ENCODE measurements around the gene ADIPOR1.
A peak's percentile ranks its signal among the peaks of the same experiment; 100 is the strongest.

The ADIPOR1 gene

DNA sequence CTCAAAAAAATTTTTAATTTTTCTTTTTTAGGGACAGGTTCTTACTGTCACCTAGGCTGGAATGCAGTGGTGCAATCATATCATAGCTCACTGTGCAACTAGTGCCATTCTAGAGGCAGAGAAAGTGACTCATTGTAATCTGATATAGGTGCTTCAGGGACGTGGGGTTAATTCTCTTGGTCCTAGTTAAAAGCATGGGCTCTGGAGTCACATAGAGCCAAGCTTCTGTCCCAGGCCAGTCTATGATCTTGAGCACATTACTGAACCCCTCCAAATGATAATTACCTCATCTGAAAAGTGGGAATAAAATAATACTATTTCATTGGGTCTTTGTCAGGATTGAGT is 1.1 kb upstream of the ADIPOR1 start:
- TF ChIP-seq, protein P1, sequence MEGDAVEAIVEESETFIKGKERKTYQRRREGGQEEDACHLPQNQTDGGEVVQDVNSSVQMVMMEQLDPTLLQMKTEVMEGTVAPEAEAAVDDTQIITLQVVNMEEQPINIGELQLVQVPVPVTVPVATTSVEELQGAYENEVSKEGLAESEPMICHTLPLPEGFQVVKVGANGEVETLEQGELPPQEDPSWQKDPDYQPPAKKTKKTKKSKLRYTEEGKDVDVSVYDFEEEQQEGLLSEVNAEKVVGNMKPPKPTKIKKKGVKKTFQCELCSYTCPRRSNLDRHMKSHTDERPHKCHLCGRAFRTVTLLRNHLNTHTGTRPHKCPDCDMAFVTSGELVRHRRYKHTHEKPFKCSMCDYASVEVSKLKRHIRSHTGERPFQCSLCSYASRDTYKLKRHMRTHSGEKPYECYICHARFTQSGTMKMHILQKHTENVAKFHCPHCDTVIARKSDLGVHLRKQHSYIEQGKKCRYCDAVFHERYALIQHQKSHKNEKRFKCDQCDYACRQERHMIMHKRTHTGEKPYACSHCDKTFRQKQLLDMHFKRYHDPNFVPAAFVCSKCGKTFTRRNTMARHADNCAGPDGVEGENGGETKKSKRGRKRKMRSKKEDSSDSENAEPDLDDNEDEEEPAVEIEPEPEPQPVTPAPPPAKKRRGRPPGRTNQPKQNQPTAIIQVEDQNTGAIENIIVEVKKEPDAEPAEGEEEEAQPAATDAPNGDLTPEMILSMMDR (conservative IDR thresholded peaks at IDR 0.05; ENCODE audit: low read length): no peak
- DNase-seq (ENCODE audit: low read depth): peak; percentile 25
- no peak overlapping the region for H3K4me3 ChIP-seq (ENCODE audit: low read length)

DNA sequence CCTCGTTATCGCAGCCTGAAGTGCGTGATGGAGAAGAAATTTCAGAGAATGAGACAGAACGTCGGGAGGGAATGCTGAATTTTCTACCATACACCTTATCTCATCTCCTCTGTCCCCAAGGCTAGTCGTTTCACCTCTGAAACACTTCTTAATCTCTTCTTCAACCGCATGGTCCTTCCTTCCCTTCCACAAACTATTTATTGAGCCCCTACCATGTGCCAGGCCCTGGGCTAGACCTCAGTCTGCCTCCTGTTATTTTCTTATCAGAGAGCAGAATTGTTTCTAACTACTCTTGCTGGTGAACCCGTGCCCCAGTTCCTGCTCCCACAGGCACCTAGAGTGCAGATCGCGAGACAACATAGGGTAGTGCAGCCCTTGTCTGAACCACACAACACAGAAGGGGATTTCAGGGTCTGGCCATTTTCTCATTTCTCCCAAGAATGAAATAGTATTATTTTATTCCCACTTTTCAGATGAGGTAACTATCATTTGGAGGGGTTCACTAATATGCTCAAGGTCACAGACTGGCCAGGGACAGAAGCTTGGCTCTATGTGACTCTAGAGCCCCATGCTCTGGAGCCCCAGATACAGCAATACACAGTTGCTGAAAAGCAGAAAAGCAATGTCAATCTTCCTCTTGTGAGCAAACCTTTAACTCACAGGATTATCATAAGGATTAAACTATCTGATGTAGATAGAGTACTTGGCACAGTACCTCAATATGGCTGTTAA is 598 bp upstream of the ADIPOR1 start:
- TF ChIP-seq, protein P1 (conservative IDR thresholded peaks at IDR 0.05; ENCODE audit: low read length): no peak
- peak overlapping the region; percentile 82 for H3K4me3 ChIP-seq (ENCODE audit: low read length)
- no peak for DNase-seq (ENCODE audit: low read depth)

DNA sequence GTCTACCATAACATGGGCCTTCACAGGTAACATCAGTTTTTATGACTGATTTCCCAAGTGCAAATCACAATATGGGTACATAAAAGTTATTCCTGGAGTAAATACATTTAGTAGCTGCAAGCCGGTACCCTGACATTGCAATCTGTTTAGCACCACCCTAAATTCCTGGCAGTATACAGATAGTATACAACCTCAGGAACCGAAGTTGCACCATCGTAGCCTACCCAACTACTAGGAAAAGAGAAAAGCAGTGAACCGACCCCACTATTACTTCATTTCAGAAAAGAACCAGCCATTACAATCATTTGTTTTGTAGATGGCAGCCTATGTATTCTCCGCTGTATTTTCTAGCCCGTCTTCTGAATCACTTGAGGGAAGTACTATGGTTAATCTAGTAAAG is 1.1 kb downstream of the ADIPOR1 start:
- no peak for DNase-seq (ENCODE audit: low read depth)
- peak overlapping the region; percentile 92 for H3K4me3 ChIP-seq (ENCODE audit: low read length)
- TF ChIP-seq, protein P1 (conservative IDR thresholded peaks at IDR 0.05; ENCODE audit: low read length): no peak

DNA sequence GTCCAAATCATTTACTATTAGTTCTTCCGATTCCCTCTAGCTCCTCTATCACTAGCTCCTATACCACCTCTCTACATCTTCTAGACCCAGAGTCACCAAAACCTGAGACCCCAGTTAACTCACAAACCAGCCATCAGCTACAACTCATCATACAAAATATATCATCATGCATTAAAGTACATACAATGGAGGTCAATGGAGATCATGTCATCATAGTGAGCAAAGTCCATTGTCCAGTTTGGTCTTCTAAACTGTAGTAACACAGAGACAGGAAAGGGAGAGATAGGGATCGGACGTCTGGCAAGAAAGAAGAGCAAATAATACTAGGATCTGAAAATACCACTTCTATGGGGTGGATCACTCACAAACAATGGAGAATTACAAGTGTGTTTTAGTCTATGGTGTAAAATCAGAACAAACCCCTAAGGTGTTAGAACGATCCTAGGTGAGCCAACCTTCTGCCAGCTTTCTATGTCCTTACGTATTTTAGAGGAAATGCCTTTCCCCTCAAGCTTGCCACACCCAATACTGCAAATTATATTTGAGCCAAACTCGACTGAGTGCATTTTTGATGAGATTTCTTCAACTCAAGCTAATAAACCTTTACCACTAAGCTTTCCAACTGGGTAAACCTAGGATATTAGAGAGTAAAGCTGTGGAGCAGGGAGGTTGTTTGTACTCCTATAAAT is 3.9 kb downstream of the ADIPOR1 start:
- H3K4me3 ChIP-seq (ENCODE audit: low read length): no peak overlapping the region
- TF ChIP-seq, protein P1 (conservative IDR thresholded peaks at IDR 0.05; ENCODE audit: low read length): no peak

DNA sequence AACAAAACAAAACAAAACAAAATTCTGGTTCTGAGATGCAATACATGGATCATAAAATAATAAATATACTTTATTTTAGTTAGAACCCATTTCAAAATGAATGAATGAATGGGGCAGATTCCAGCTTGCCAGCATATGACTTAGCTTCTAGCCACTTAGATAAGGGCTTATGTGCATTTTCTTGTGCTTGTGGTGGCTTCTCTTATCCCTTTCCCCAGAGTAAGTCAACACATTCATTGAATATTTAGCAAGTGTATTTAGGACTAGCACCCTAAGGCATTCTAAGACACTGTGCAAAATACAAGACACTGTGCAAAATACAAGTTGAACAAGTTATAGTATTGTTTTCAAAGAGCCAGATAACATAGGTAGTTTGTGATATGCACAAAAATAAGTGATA is 4.7 kb downstream of the ADIPOR1 start:
- no peak overlapping the region for H3K4me3 ChIP-seq (ENCODE audit: low read length)
- no peak for DNase-seq (ENCODE audit: low read depth)
- TF ChIP-seq, protein P1 (conservative IDR thresholded peaks at IDR 0.05; ENCODE audit: low read length): no peak

More for the DNA sequence above, 3.9 kb downstream of the ADIPOR1 start:
- DNase-seq (ENCODE audit: low read depth): no peak

DNA sequence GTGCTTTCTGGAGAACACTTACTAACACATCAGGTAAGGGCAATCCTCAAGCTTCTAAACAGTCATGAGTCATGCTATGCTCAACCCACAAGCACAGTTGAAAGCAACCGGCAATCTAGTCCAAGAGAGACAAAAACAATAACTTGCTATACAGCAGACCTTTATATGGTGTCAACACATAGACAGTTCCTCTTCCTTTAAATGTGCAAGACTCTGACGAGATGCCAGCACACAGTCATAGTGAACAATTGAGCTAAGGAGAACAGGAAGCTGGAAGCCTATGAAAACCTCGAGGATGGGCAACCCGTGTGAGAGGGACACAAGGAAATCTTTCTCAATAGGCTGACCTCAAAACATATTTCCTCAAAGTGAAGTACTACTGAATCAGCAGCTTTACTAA is 5.3 kb downstream of the ADIPOR1 start:
- H3K4me3 ChIP-seq (ENCODE audit: low read length): no peak overlapping the region
- TF ChIP-seq, protein P1 (conservative IDR thresholded peaks at IDR 0.05; ENCODE audit: low read length): no peak
- DNase-seq (ENCODE audit: low read depth): peak; percentile 73

DNA sequence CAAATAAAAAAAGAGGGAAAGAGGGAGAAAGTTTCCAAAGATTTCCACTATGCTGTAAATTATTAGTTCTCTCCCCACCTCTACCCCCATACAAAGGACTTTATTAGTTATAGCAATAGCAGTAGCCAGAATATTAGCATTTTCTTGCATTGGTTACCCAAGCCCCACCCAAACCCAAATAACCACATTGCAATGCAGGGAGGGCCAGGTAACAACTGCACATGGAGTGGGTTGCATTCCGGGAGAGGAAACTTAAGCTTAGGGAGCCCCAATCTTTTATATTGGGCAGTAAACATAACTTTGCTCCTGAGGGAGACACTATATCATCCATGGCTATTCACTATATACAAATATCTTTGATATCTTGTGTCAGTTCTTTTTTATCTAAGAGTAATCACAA is 6.0 kb downstream of the ADIPOR1 start:
- TF ChIP-seq, protein P1 (conservative IDR thresholded peaks at IDR 0.05; ENCODE audit: low read length): no peak
- DNase-seq (ENCODE audit: low read depth): no peak
- no peak overlapping the region for H3K4me3 ChIP-seq (ENCODE audit: low read length)

All from AG10803 (cell line).